Right lobe of liver (tissue), 6 donors: Measurements from ENCODE around the gene RNF19B. TPM values are rescaled to one million over a fixed set of nuclear protein-coding genes. Genes with fewer than 3 reads are reported as not detected.

ENCODE experiments used
- ATAC-seq, 4 donors: fragments of 200-7000 bp; cut with Tn5 transposase; one replicate each; pipeline ENCODE4 v1.9.1; 2020; ENCODE audit warnings: mild to moderate bottlenecking in 4 of 4, moderate library complexity in 4 of 4
- DNase-seq, 3 donors: peaks; one replicate each; pipeline ENCODE4 v3.0.0-alpha.2; 2020
- H3K27ac ChIP-seq, 3 donors: fragments of 200-600 bp; one replicate each; pipeline ENCODE4 v1.8.0; 2022
- H3K27me3 ChIP-seq, 2 donors: fragments of 200-600 bp; one replicate each; pipeline ENCODE4 v1.8.0; 2022
- H3K36me3 ChIP-seq, 4 donors: fragments of 200-600 bp; sonication (generic) in 1 of 4; one replicate each; pipeline versions ENCODE4 v1.5.1 to v1.8.0; 2017 to 2022; ENCODE audit warnings: control low read depth in 1 of 4
- H3K4me1 ChIP-seq, 4 donors: fragments of 200-600 bp; sonication (generic) in 1 of 4; one replicate each; pipeline versions ENCODE4 v1.5.1 to v1.8.0; 2017 to 2022; ENCODE audit warnings: control low read depth in 1 of 4
- H3K4me3 ChIP-seq, 3 donors: fragments of 200-600 bp; one replicate each; pipeline ENCODE4 v1.8.0; 2022
- H3K9me3 ChIP-seq, 4 donors: fragments of 200-600 bp; sonication (generic) in 1 of 4; one replicate each; pipeline versions ENCODE4 v1.5.1 to v1.8.0; 2017 to 2022; ENCODE audit warnings: control low read depth in 1 of 4
- CTCF ChIP-seq, 4 donors: fragments of 200-600 bp in 3 of 4; fragments of 450-650 bp in 1 of 4; IDR thresholded peaks; one replicate each; pipeline versions ENCODE4 v1.5.1 to v1.8.0; 2016 to 2022; ENCODE audit warnings: antibody characterized with exemption in 4 of 4, mild to moderate bottlenecking in 2 of 4
- POLR2A ChIP-seq: fragments of 450-650 bp; IDR thresholded peaks from one replicate; pipeline ENCODE4 v1.6.1; 2017; ENCODE audit warnings: antibody characterized with exemption, mild to moderate bottlenecking
- WGBS: methylation state at CpG from one replicate; pipeline ENCODE4 v1.1.6; 2018; ENCODE audit warnings: low coverage, low lambda C conversion rate; ENCODE audit not compliant: insufficient coverage; ENCODE audit errors: missing lambda C conversion rate; 5-methylcytosine and 5-hydroxymethylcytosine counted together
- intact Hi-C, 2 donors: fragments of 100-400 bp; cut with DNase I; formaldehyde crosslinking; loops; one replicate each; pipeline versions ENCODE4 v1.11.2 to v1.14.1; 2022
- total RNA-seq, 6 experiments: library from RNA; depleted of rRNA in 2 of 6; stranded (reverse); fragments of >200 nt in 2 of 6; fragmentation: NEBNext Ultra II Directional in 3 of 6; extraction: Animal tissue kit (Norgen Biotek cat#: 25700) in 3 of 6; gene quantifications; one replicate each; pipeline versions ENCODE4 v1.1.0 to v1.2.4, GENCODE V29; 2016 to 2023
- donor health status: DM: no; HTN: yes; CAD: no.
- donor health status: DM: no; HTN: no; CAD: no.
- donor health status: DM: no; HTN: no; CAD: no.
- donor health status: DM: no; HTN: yes; CAD: no.
- donor health status: DM: no; HTN: yes; CAD: no.

The RNF19B gene
- total RNA-seq, 6 experiments from 2014 or later: 4.6 to 12.1 (median 8.3) TPM

- 83% methylated on average over 6 of the region's 6 CpGs for WGBS
- DNase-seq (no peak), ATAC-seq (no peak)
- TF ChIP-seq CTCF (IDR thresholded peaks at IDR 0.05) (no peak), POLR2A (no peak)
- intact Hi-C loops: loop anchor here in 1 of 2 donors (10.0 kb wide), 1 partner anchor 107 kb away; no protein-coding TSS in a partner anchor
- H3K27ac ChIP-seq: no peak overlapping the region
- H3K9me3 ChIP-seq: no peaks in the 10 kb centered on the region
- H3K4me3 ChIP-seq: no peak overlapping the region
- H3K27me3 ChIP-seq: no peaks in the 10 kb centered on the region
- peaks cover 0 to 21% (median 2%) of the 10 kb centered on the region in 4 donors for H3K36me3 ChIP-seq
- peaks cover 0 to 39% (median 3%) of the 10 kb centered on the region in 4 donors for H3K4me1 ChIP-seq
Measured at GRCh38 chr1:32947669-32948389, 16.8 kb downstream of the RNF19B start.

- ATAC-seq (peak; percentile 57 to 73 (median 72)), DNase-seq (no peak)
- peak overlapping the region in 1 of 3 donors; percentile 11 for H3K27ac ChIP-seq
- H3K9me3 ChIP-seq: no peaks in the 10 kb centered on the region
- intact Hi-C loops: loop anchor here in 1 of 2 donors (10.0 kb wide), 1 partner anchor 108 kb away; no protein-coding TSS in a partner anchor
- peaks cover 0 to 36% (median 7%) of the 10 kb centered on the region in 4 donors for H3K36me3 ChIP-seq
- peaks cover 0 to 39% (median 3%) of the 10 kb centered on the region in 4 donors for H3K4me1 ChIP-seq
- WGBS: 56% methylated on average over 2 of the region's 2 CpGs
- TF ChIP-seq CTCF (IDR thresholded peaks at IDR 0.05) (no peak), POLR2A (no peak)
- H3K4me3 ChIP-seq: no peak overlapping the region
- H3K27me3 ChIP-seq: no peaks in the 10 kb centered on the region
Measured at GRCh38 chr1:32946413-32946812, 18.2 kb downstream of the RNF19B start.

GRCh38 chr1:32944180-32944579 is 20.4 kb downstream of the RNF19B start:
- intact Hi-C loops: loop anchor here in 1 of 2 donors (10.0 kb wide), 1 partner anchor 111 kb away; no protein-coding TSS in a partner anchor
- Histone ChIP-seq H3K4me1 (peaks cover 0 to 32% (median 3%) of the 10 kb centered on the region in 4 donors), H3K9me3 (no peaks in the 10 kb centered on the region), H3K36me3 (peaks cover 0 to 45% (median 8%) of the 10 kb centered on the region in 4 donors), H3K27me3 (no peaks in the 10 kb centered on the region), H3K27ac (no peak overlapping the region), H3K4me3 (no peak overlapping the region)
- DNase-seq (no peak), ATAC-seq (peak; percentile 60 to 78 (median 64))
- no peak for TF ChIP-seq POLR2A
- no peak for TF ChIP-seq CTCF (IDR thresholded peaks at IDR 0.05)

GRCh38 chr1:32939655-32940371 is 24.8 kb downstream of the RNF19B start:
- Histone ChIP-seq H3K4me3 (no peak overlapping the region), H3K27me3 (no peaks in the 10 kb centered on the region), H3K36me3 (peaks cover 3 to 41% (median 7%) of the 10 kb centered on the region in 4 donors), H3K27ac (no peak overlapping the region), H3K4me1 (peaks cover 0 to 40% (median 10%) of the 10 kb centered on the region in 4 donors), H3K9me3 (no peaks in the 10 kb centered on the region)
- peak in 1 of 4 donors; percentile 31 for ATAC-seq
- intact Hi-C loops: loop anchor here in 1 of 2 donors (10.0 kb wide), 1 partner anchor 115 kb away; no protein-coding TSS in a partner anchor
- TF ChIP-seq POLR2A (no peak), CTCF (IDR thresholded peaks at IDR 0.05) (no peak)
- no peak for DNase-seq
- WGBS: 87% methylated on average over 3 of the region's 4 CpGs
